Stimulated activated CD8-positive, alpha-beta memory T cell treated with anti-CD3 and anti-CD28 coated beads, Interleukin-15, amount 100 ng/mL, for 1 hour (primary cell): ENCODE measurements around the gene WFDC9.
"Not testable (repeated sequence)": the region's sequence is repeated elsewhere in the genome, so short reads cannot be mapped to it uniquely, and the experiment has no call there.

ENCODE experiments used
- DNase-seq: peaks from one replicate; pipeline ENCODE4 v3.0.0-alpha.2; 2020; ENCODE audit warnings: low read depth

Gene WFDC9

DNA sequence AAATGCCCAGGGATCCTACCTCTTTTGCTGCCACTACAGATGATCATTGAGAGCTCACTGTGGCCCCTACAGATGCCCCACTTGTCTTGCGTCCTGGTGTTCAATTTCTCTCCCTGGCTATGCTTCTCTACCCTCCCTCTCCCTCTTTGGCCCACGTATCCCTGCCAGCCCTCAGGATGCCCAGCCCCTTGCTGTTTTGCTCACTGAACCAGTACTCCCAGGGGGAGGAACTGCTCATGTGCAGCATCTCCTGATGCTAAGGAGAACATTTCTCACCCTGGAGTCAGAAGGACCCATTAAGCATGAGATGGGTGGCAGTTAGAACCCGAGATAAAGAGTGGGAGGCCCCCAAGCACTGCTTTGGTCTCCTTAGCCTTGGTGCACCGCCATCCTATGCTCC lies at the start of gene WFDC9:
TSS of gene WFDC9 (minus strand) at position 101 of the 400 bp plus-strand sequence. CDS start 21,103 bp downstream, outside the sequence.
- DNase-seq: no peak

DNA sequence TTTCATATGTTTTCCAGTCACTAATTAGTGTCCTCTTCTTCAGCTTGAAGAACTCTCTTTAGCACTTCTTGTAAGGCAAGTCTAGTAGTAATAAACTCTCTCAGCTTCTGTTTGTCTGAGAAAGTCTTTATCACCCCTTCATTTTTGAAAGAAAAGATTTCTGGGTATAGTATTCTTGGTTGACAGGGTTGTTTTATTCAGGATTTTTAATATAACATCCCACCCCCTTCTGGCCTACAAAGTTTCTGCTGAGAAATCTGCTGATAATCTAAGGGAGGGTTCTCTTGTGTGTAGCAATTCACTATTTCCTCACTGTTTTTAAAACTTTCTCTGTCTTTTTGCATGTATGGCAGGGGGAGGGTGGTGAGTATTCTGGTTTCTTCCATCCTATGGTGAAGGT lies 48.6 kb upstream of the WFDC9 start:
- no peak for DNase-seq

- DNase-seq: no peak
Measured at GRCh38 chr20:45672765-45673164, 41.7 kb upstream of the WFDC9 start.

GRCh38 chr20:45670139-45670538 lies 39.1 kb upstream of the WFDC9 start, which contains the start of gene WFDC11:
Gene WFDC11 (minus strand): TSS chr20:45670239. CDS start chr20:45650600, 19,639 bp downstream.
- DNase-seq: no peak

- DNase-seq: not testable (repeated sequence)
Measured at GRCh38 chr20:45657038-45657437, 26.0 kb upstream of the WFDC9 start.

DNA sequence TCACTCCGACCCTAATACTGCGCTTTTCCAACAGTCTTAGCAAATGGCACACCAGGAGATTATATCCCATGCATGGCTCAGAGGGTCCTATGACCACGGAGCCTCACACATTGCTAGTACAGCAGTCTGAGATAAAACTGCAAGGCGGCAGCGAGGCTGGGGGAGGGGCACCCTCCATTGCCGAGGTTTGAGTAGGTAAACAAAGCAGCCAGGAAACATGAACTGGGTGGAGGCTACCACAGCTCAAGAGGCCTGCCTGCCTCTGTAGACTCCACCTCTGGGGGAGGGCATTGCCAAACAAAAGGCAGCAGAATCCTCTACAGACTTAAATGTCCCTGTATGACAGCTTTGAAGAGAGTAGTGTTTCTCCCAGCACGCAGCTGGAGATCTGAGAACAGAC lies 20.6 kb upstream of the WFDC9 start:
- DNase-seq: not testable (repeated sequence)

DNA sequence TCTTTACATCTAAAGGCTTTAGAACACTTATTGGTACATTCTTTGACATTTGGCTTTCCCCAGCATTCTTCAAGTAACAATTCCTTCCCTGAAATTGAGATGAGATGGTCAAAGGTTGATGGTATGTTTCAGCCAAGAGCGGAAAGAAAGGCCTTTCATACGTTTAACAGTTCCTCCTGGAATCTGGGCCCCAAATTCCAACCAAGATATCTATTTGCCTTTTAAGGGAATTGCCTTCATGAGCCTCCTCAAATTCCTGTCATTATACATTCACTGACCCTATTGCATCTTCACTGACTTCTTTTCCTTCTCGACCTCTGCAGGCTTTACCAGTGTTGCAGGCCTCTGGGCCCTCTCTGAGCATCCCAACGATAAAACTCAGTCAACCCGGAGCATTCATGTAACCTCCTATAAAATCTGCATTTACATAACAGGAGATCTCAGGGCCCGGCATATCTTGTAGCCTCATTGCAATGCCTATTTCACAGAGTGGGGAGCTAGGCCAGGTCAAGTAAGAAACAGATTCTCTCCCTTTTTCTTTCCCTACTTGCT lies 18.3 kb upstream of the WFDC9 start:
- DNase-seq: no peak

DNA sequence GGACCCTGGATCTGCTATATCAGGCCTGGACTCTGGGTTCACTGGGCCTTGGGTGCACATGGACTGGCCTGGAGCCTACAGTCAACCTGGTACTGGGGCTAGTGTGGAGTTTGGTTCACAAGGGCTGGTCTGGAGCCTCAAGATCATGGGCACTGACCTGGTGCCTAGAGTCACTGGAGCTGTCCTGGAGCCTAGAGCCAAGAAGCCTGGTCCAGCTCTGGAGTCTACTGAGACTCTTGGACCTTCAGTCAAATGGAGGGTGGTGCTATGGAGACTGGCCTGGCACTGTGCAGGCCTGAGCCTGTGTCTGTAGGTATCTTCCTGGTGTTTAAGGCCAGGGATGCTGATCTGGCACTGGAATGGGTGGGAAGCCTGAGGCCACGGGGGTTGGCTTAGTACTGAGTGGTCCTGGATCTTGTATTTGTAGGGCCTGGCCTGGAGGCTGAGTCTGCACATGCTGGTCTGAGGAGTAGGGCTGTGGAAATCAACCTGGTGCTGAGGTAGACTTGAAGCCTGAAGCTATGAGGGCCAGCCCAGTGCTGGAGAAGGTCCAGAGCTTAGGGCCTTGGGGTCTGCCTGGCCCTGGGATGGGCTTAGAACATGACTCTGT lies 16.5 kb upstream of the WFDC9 start:
- no peak for DNase-seq

DNA sequence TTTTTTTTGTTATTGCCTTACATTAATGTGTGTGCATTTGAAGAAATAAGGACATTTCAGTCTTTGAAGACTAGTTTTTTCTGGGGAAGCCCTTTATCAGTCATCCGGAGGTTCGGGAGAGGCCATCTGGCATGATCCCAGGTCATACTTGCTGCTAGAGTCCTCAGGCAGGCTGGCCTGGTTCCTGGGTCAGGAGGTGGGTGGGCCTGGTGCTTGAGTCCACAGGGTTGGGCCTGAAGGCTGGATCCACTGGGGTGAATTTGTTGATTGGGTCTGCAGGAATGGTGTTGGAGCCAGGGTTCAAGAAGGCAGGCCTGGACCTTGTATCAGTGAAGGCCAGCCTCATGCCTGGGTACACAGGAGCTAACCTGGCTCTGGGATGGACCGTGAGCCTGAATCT lies 15.8 kb upstream of the WFDC9 start:
- no peak for DNase-seq

DNA sequence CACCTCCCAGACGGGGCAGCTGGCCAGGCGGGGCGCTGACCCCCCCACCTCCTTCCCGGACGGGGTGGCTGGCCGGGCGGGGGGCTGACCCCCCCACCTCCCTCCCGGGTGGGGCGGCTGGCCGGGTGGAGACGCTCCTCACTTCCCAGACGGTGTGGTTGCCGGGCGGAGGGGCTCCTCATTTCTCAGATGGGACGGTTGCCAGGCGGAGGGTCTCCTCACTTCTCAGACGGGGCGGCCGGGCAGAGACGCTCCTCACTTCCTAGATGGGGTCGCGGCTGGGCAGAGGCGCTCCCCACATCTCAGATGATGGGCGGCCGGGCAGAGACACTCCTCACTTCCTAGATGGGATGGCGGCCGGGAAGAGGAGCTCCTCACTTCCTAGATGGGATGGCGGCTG lies 14.8 kb upstream of the WFDC9 start:
- not testable (repeated sequence) for DNase-seq

- not testable (repeated sequence) for DNase-seq
Measured at GRCh38 chr20:45641076-45641475, 10.0 kb upstream of the WFDC9 start.

- DNase-seq: no peak
Measured at GRCh38 chr20:45639687-45640086, 8.6 kb upstream of the WFDC9 start.

DNA sequence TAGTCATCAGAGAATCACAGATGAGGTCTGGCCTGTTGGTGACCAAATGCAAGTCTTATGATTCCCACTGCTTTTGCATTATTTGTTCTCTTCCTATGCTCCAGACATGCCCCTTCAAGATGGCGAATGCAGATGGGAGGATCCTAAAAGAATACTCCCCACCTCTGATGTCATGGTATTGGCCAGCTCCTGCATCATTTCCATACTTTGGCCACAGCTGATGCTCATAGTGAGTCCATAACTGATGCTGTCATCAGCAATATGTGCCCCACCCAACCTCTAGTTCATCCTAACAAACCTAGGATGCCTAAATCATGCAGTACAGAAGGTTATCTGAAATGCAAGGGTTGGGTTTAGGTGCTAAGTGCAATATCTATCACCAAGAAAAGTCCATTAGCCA lies 5.4 kb upstream of the WFDC9 start:
- no peak for DNase-seq

GRCh38 chr20:45630371-45630770 lies 713 bp downstream of the WFDC9 start:
- DNase-seq: no peak

- no peak for DNase-seq
Measured at GRCh38 chr20:45629496-45630100, 1.5 kb downstream of the WFDC9 start, which contains the start of gene WFDC10A. Gene WFDC10A (plus strand): TSS chr20:45629739. CDS start chr20:45629814, 75 bp downstream.

GRCh38 chr20:45626540-45626939 lies 4.5 kb downstream of the WFDC9 start:
- DNase-seq: no peak

GRCh38 chr20:45621593-45621992 lies 9.5 kb downstream of the WFDC9 start:
- no peak for DNase-seq

GRCh38 chr20:45617591-45617990 lies 13.5 kb downstream of the WFDC9 start:
- DNase-seq: no peak

GRCh38 chr20:45612314-45612713 lies 18.8 kb downstream of the WFDC9 start:
- no peak for DNase-seq

GRCh38 chr20:45611054-45611453 lies 20.0 kb downstream of the WFDC9 start:
- no peak for DNase-seq

DNA sequence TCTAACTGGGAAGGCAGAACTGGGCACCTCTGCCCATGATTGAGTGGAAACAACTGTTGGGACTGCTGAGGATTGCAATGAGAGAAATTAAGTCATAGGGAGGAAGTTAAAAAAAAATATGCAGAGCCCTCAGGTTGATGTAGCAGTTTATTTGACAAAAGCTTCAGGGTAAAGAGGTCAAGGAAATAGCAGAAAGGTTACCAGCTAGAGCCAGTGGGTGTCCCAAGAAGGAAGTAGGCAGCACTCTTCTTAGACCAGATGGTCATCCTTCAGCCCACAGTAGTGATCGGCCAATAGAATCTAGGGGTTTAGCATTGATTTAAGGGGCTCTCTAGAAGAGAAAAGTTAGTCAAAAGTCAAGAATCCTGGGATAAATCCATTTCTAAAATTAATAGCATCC lies 23.3 kb downstream of the WFDC9 start:
- DNase-seq: no peak

DNA sequence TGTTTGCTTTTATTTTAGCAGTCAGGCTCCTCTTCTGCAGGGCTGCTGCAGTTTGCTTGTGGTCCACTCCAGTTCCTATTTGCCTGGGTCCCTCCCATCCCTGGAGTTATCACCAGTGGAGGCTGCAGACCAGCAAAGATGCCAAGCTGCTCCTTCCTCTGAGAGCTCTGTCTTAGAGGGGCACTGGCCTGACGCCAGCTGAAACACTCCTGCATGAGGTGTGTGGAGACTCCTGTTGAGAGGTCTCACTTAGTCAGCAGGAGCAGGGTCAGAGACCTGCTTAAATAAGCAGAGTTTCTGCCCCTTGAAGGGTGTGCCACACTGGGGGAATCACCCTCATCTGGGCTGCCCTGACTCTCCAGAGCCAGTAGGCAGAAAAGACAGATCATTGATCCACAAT lies 35.8 kb downstream of the WFDC9 start:
- no peak for DNase-seq

- no peak for DNase-seq
Measured at GRCh38 chr20:45593498-45593897, 37.6 kb downstream of the WFDC9 start.
